Lower leg skin (tissue), 3 donors: Measurements from ENCODE around the gene HNF4A.

Experiments used
- CTCF ChIP-seq, 3 donors: fragments of 450-650 bp; IDR thresholded peaks; one replicate each; pipeline ENCODE4 v1.5.1; 2016; ENCODE audit warnings: antibody characterized with exemption in 3 of 3, mild to moderate bottlenecking in 3 of 3, moderate library complexity in 2 of 3
- POLR2A ChIP-seq, 2 donors: fragments of 450-650 bp; IDR thresholded peaks; one replicate each; pipeline ENCODE4 v1.6.1; 2016 to 2017; ENCODE audit warnings: antibody characterized with exemption in 2 of 2, mild to moderate bottlenecking in 1 of 2, moderate library complexity in 1 of 2

GRCh38 chr20:44400671-44400969, 45.1 kb downstream of the HNF4A start:
- TF ChIP-seq CTCF (IDR thresholded peaks at IDR 0.05) (no peak), POLR2A (IDR thresholded peaks at IDR 0.05) (no peak)
